Mesenchymal stem cell (in vitro differentiated cells and primary cell): ENCODE data around the gene TTC7B.

Source experiments
- DNase-seq: peaks from one replicate; pipeline ENCODE4 v3.0.0-alpha.2; 2013
- H2AFZ ChIP-seq: one replicate; pipeline ENCODE4 v1.6.1; 2013; ENCODE audit warnings: low read depth, mild to moderate bottlenecking, control low read depth, inconsistent platforms, low read length, moderate library complexity
- H2AK5ac ChIP-seq: 2 replicates; pipeline ENCODE4 v1.6.1; 2013; ENCODE audit warnings: low read length, moderate library complexity, mild to moderate bottlenecking, inconsistent platforms; ENCODE audit not compliant: severe bottlenecking
- H2BK120ac ChIP-seq: one replicate; pipeline ENCODE4 v1.6.1; 2013; ENCODE audit warnings: low read depth, mild to moderate bottlenecking, inconsistent platforms, low read length, moderate library complexity
- H2BK12ac ChIP-seq, 2 experiments: one replicate each; pipeline ENCODE4 v1.6.1; 2013; ENCODE audit warnings: inconsistent platforms in 2 of 2, low read length in 2 of 2, mild to moderate bottlenecking in 2 of 2, moderate library complexity in 2 of 2, control low read depth in 1 of 2
- H2BK15ac ChIP-seq: one replicate; pipeline ENCODE4 v1.6.1; 2013; ENCODE audit warnings: mild to moderate bottlenecking, low read depth, inconsistent platforms; ENCODE audit not compliant: poor library complexity, severe bottlenecking
- H2BK5ac ChIP-seq: 2 replicates; pipeline ENCODE4 v1.6.1; 2013; ENCODE audit warnings: low read depth, mild to moderate bottlenecking, low read length, control low read depth, inconsistent platforms; ENCODE audit not compliant: poor library complexity, severe bottlenecking
- H3K14ac ChIP-seq, 2 experiments: one replicate each; pipeline ENCODE4 v1.6.1; 2013; ENCODE audit warnings: inconsistent platforms in 2 of 2, low read length in 2 of 2, control low read depth in 1 of 2, mild to moderate bottlenecking in 1 of 2, moderate library complexity in 1 of 2
- H3K18ac ChIP-seq, 2 experiments: one replicate each; pipeline ENCODE4 v1.6.1; 2013; ENCODE audit warnings: inconsistent platforms in 2 of 2, low read length in 2 of 2, control low read depth in 1 of 2, low read depth in 1 of 2, mild to moderate bottlenecking in 1 of 2
- H3K23ac ChIP-seq, 2 experiments: one replicate each; pipeline ENCODE4 v1.6.1; 2013; ENCODE audit warnings: inconsistent platforms in 2 of 2, low read length in 2 of 2, mild to moderate bottlenecking in 2 of 2, moderate library complexity in 2 of 2, control low read depth in 1 of 2
- H3K27ac ChIP-seq: 2 replicates; pipeline ENCODE4 v1.5.1; 2013; ENCODE audit warnings: mild to moderate bottlenecking, moderate library complexity, low read length, control low read depth, inconsistent platforms; ENCODE audit not compliant: poor library complexity, severe bottlenecking
- H3K27me3 ChIP-seq, 2 experiments: 2 replicates each; pipeline versions ENCODE4 v1.6.1 to v1.7.0; 2013; ENCODE audit warnings: low read length in 2 of 2, mild to moderate bottlenecking in 2 of 2, moderate library complexity in 2 of 2, control low read depth in 1 of 2, inconsistent platforms in 1 of 2; ENCODE audit not compliant: control insufficient read depth in 1 of 2, insufficient read depth in 1 of 2
- H3K36me3 ChIP-seq, 2 experiments: 2 replicates each; pipeline versions ENCODE4 v1.6.1 to v1.7.0; 2013; ENCODE audit warnings: low read length in 2 of 2, control low read depth in 1 of 2, inconsistent platforms in 1 of 2, low read depth in 1 of 2, mild to moderate bottlenecking in 1 of 2; ENCODE audit not compliant: insufficient read depth in 2 of 2, control insufficient read depth in 1 of 2
- H3K4ac ChIP-seq, 2 experiments: one replicate each; pipeline ENCODE4 v1.6.1; 2013; ENCODE audit warnings: inconsistent platforms in 2 of 2, low read length in 2 of 2, mild to moderate bottlenecking in 2 of 2, moderate library complexity in 2 of 2, control low read depth in 1 of 2, low read depth in 1 of 2
- H3K4me1 ChIP-seq: 2 replicates; pipeline ENCODE4 v1.6.1; 2013; ENCODE audit warnings: low read depth, low read length, control low read depth; ENCODE audit not compliant: control insufficient read depth, insufficient read depth
- H3K4me2 ChIP-seq: 2 replicates; pipeline ENCODE4 v1.6.1; 2013; ENCODE audit warnings: low read length, mild to moderate bottlenecking, inconsistent platforms; ENCODE audit not compliant: poor library complexity, severe bottlenecking
- H3K4me3 ChIP-seq, 2 experiments: 2 replicates each; pipeline versions ENCODE4 v1.5.1 to v1.7.0; 2013; ENCODE audit warnings: low read length in 2 of 2, mild to moderate bottlenecking in 2 of 2, control low read depth in 1 of 2, low read depth in 1 of 2; ENCODE audit not compliant: insufficient read depth in 1 of 2
- H3K79me1 ChIP-seq: replicated peaks from 2 replicates; pipeline ENCODE4 v1.6.1; 2013; ENCODE audit warnings: mild to moderate bottlenecking, control low read depth, low read length, inconsistent platforms; ENCODE audit not compliant: poor library complexity, severe bottlenecking
- H3K9ac ChIP-seq: 2 replicates; pipeline ENCODE4 v1.7.0; 2013; ENCODE audit warnings: mild to moderate bottlenecking, low read length, moderate library complexity
- H3K9me3 ChIP-seq: 2 replicates; pipeline ENCODE4 v1.7.0; 2013; ENCODE audit warnings: mild to moderate bottlenecking, low read length; ENCODE audit not compliant: control insufficient read depth
- H4K8ac ChIP-seq: one replicate; pipeline ENCODE4 v1.6.1; 2013; ENCODE audit warnings: inconsistent platforms, mild to moderate bottlenecking, low read length, moderate library complexity
- H4K91ac ChIP-seq: one replicate; pipeline ENCODE4 v1.6.1; 2013; ENCODE audit warnings: mild to moderate bottlenecking, low read length, inconsistent platforms
- whole genome bisulfite sequencing: methylation state at CpG from one replicate; pipeline ENCODE4 v1.1.7; 2013; ENCODE audit warnings: mixed read lengths; 5-methylcytosine and 5-hydroxymethylcytosine counted together

Gene TTC7B

DNA sequence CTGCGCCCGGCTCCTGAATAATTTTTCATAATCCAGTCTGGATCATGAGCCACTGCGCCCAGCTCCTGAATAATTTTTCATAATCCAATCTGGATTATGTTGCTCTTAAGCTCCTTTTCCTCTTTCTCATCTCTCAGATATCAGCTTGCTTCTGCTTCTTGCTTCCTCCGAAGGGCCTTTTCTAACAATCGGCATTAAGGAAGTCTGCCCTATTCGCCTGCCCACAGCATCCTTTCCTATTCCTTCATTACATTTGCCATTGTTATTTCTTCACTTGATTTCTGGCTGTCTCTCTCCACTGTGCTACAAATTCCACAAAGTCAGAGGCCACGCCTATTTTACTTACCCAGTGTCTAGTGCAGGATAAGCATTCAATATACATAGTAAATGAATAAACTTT lies 83.5 kb downstream of the TTC7B start:
- Histone ChIP-seq H2BK15ac (no peak overlapping the region), H3K18ac (no peak overlapping the region), H3K36me3 (peaks cover 0 to 2% of the 10 kb centered on the region in 2 experiments), H2BK120ac (no peak overlapping the region), H2BK12ac (no peak overlapping the region), H2AK5ac (no peak overlapping the region), H4K8ac (no peak overlapping the region), H3K4me3 (no peak overlapping the region), H2BK5ac (no peak overlapping the region), H3K9me3 (no peaks in the 10 kb centered on the region), H3K14ac (no peak overlapping the region), H3K4ac (no peak overlapping the region), H3K23ac (no peak overlapping the region), H2AFZ (no peak overlapping the region), H3K27me3 (no peaks in the 10 kb centered on the region), H3K79me1 (peaks cover 7% of the 10 kb centered on the region), H3K4me1 (no peaks in the 10 kb centered on the region), H3K9ac (no peak overlapping the region), H3K4me2 (no peak overlapping the region), H4K91ac (no peak overlapping the region), H3K27ac (no peak overlapping the region)
- no peak for DNase-seq
- over 99% methylated on average over 7 of the region's 7 CpGs for WGBS

DNA sequence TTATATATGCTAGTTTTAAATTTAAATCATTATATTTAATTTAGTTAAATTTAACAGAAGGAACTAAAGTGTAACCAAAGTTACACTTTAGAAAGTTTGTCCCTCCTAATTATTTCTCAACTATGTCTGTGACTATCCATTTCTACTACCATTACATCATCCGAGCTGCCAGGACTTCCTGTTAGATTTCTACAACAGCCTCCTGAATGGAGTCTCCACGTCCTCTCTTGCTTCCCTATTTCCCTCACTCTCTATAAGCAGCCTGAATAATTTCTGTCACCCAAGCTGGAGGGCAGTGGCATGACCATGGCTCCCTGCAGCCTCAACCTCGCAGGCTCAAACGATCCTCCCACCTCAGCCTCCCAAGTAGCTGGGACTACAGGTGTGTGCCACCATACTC lies 84.1 kb downstream of the TTC7B start:
- Histone ChIP-seq H3K4me1 (no peaks in the 10 kb centered on the region), H4K91ac (no peak overlapping the region), H2BK5ac (no peak overlapping the region), H3K4me2 (no peak overlapping the region), H3K4me3 (no peak overlapping the region), H3K9ac (no peak overlapping the region), H2BK120ac (no peak overlapping the region), H2BK15ac (no peak overlapping the region), H3K79me1 (peaks cover 7% of the 10 kb centered on the region), H3K14ac (no peak overlapping the region), H3K27ac (no peak overlapping the region), H2AFZ (no peak overlapping the region), H3K9me3 (no peaks in the 10 kb centered on the region), H4K8ac (no peak overlapping the region), H3K27me3 (no peaks in the 10 kb centered on the region), H3K4ac (peak overlapping the region in 1 of 2 experiments; percentile 73), H2AK5ac (no peak overlapping the region), H3K23ac (no peak overlapping the region), H2BK12ac (no peak overlapping the region), H3K36me3 (peaks cover 0 to 7% of the 10 kb centered on the region in 2 experiments), H3K18ac (no peak overlapping the region)
- WGBS: 92% methylated on average over 4 of the region's 4 CpGs
- no peak for DNase-seq

DNA sequence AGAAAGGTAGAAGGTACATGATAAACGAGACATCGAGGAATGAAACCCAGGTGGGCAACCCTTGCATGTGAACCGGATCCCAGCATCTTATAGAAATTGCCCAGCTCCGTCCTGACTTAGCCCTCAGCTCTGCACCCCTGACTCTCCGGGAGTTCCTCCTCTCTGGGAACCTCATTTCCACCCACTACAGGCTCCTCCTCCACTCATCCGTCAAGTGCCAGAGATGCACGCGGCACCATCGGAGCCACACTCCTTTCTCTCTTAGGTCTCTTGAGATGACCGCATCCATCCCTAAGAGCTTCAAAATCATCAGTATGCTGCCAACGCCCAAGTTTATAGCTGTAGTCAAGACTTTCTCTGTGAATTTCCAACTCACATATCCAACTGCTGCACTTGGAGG lies 84.7 kb downstream of the TTC7B start:
- H3K27me3 ChIP-seq: no peaks in the 10 kb centered on the region
- H3K9me3 ChIP-seq: no peaks in the 10 kb centered on the region
- peaks cover 7% of the 10 kb centered on the region for H3K79me1 ChIP-seq
- H3K4me1 ChIP-seq: no peaks in the 10 kb centered on the region
- H2BK120ac ChIP-seq: no peak overlapping the region
- no peak overlapping the region for H4K91ac ChIP-seq
- H3K4me2 ChIP-seq: no peak overlapping the region
- no peak overlapping the region for H2AK5ac ChIP-seq
- no peak for DNase-seq
- WGBS: 97% methylated on average over 11 of the region's 11 CpGs
- H4K8ac ChIP-seq: no peak overlapping the region
- no peak overlapping the region for H2BK12ac ChIP-seq
- H3K23ac ChIP-seq: no peak overlapping the region
- no peak overlapping the region for H3K9ac ChIP-seq
- H2BK15ac ChIP-seq: no peak overlapping the region
- H3K36me3 ChIP-seq: peaks cover 0 to 8% of the 10 kb centered on the region in 2 experiments
- H3K18ac ChIP-seq: no peak overlapping the region
- no peak overlapping the region for H3K14ac ChIP-seq
- H2AFZ ChIP-seq: no peak overlapping the region
- no peak overlapping the region for H3K27ac ChIP-seq
- H2BK5ac ChIP-seq: no peak overlapping the region
- no peak overlapping the region for H3K4me3 ChIP-seq
- H3K4ac ChIP-seq: no peak overlapping the region

DNA sequence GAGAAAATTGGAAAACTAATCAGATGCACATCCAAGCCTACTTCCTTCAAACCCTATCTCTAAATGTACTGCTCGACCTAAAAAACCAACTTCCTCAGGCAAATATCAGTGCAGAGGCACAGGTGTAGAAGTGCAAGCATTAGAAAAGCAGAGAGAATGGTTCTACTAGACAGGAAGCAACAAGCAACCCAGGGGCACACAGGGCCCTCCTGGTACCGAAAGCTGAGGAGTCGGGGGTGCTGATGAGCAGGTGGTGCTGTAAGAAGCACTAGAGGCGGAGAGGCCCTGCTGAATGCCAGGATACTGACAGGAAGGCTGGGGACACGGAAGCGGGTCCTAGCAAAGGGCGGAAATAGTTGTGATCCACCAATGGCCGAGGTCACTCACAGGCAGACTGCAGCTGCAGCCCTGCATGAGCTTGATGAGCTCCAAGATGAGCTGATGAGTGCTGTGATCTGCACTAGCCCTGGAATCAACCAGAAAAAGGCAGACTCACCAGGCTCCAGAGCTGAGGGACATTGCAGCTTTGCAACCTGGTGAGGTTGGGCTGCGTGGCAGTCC lies 85.9 kb downstream of the TTC7B start:
- Histone ChIP-seq H2BK5ac (no peak overlapping the region), H3K4me2 (no peak overlapping the region), H3K4ac (no peak overlapping the region), H2AFZ (no peak overlapping the region), H3K27me3 (no peaks in the 10 kb centered on the region), H4K8ac (peak overlapping the region; percentile 7), H3K14ac (no peak overlapping the region), H4K91ac (no peak overlapping the region), H3K9ac (no peak overlapping the region), H3K79me1 (peaks cover 7% of the 10 kb centered on the region), H3K18ac (no peak overlapping the region), H3K36me3 (peaks cover 3 to 8% of the 10 kb centered on the region in 2 experiments), H3K4me1 (no peaks in the 10 kb centered on the region), H2BK12ac (no peak overlapping the region), H3K27ac (no peak overlapping the region), H2BK15ac (no peak overlapping the region), H3K9me3 (no peaks in the 10 kb centered on the region), H3K4me3 (no peak overlapping the region), H3K23ac (no peak overlapping the region), H2BK120ac (no peak overlapping the region), H2AK5ac (no peak overlapping the region)
- DNase-seq: no peak
- 95% methylated on average over 7 of the region's 9 CpGs for WGBS
